Cortex of kidney (tissue), 1 donor: Measurements from ENCODE around the gene CCBE1.

Experiments used
- DNase-seq: peaks from one replicate; lab custom pipeline; 2025; lab: John Stamatoyannopoulos, UW

Gene CCBE1

DNA sequence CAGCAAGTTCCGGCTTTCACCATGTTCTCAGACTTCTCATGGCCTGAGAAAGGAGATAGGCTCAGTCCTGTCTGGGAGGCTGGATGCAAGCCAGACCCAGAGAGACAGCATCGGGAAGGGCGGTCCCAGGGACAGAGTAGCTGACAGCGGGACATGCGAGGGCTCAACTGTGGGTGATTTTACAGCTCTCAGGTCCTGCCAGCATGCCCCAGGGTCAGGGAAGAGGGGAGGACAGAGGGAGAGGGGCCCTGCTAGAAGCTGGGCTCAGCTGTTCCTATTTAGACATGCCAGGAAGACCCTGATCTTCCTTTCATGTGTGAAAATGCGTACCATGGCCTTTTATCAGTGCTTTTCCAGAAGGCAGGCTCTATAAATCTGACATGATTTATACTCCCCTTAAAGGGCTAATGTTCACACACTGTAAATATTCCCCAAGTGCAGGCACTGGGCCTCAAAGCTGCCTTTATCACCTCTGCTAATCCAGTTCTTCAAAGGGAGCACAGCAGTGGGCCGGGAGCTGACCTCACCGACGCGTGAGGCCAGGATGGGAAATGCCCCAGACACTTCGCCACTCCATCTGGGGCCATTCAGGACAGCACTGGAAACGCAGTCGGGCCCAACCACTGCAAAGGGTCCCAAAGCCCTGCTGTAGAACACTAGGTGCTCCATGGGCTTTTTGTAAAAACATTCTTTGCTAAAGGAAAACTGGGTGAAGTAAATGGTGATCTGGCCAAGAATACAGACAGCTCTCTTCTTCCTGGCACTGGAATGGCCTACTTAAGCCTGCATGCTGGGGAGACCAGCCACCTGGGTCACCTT is 242.1 kb downstream of the CCBE1 start:
- DNase-seq = no peak

- no peak for DNase-seq
Observed at GRCh38 chr18:59453468-59453961, 243.7 kb downstream of the CCBE1 start.

GRCh38 chr18:59451963-59452362 is 245.3 kb downstream of the CCBE1 start:
- no peak for DNase-seq

GRCh38 chr18:59451073-59451472 is 246.2 kb downstream of the CCBE1 start:
- DNase-seq = no peak

- DNase-seq = no peak
Observed at GRCh38 chr18:59448546-59448945, 248.7 kb downstream of the CCBE1 start.

- no peak for DNase-seq
Observed at GRCh38 chr18:59446012-59446411, 251.2 kb downstream of the CCBE1 start.

- DNase-seq = no peak
Observed at GRCh38 chr18:59437851-59438569, 259.2 kb downstream of the CCBE1 start.

- DNase-seq = no peak
Observed at GRCh38 chr18:59432803-59433597, 264.2 kb downstream of the CCBE1 start.

GRCh38 chr18:59431131-59431530 is 266.1 kb downstream of the CCBE1 start:
- DNase-seq = no peak

- no peak for DNase-seq
Observed at GRCh38 chr18:59429608-59430007, 267.6 kb downstream of the CCBE1 start.

- DNase-seq = no peak
Observed at GRCh38 chr18:59428018-59428417, 269.2 kb downstream of the CCBE1 start.

DNA sequence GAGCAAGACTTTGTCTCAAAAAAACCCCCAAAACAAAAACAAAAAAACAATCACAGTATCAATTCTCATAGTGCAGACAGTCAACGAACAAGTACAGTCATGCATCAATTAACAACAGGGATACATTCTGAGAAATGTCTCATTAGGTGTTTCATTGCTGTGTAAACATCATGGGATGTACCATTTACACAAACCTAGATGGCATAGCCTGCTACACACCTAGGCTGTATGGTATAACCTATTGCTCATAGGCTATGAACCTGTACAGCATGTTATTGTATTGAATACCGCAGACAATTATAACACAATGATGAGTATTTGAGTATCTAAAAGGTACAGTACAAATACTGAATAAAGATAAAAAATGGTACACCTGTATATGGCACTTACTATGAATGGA is 270.4 kb downstream of the CCBE1 start:
- no peak for DNase-seq

DNA sequence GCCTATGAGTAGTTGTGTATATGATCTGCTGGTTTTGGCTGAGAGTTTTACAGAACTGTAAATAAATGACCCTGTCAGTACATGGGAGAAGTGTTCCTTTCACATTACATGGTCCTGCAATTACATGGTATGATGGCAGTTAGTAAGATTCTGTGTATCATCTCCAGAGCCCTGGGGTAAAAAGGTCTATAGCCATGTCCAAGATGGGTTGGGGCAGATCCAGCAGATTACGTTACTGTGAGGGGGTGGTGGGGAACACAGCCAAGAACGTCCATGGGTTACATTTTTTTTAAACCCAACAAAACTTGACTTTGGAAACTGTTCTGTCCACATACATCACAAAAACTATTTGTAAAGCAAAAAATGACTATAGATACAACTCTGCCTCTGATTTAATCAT is 274.0 kb downstream of the CCBE1 start:
- DNase-seq = no peak

DNA sequence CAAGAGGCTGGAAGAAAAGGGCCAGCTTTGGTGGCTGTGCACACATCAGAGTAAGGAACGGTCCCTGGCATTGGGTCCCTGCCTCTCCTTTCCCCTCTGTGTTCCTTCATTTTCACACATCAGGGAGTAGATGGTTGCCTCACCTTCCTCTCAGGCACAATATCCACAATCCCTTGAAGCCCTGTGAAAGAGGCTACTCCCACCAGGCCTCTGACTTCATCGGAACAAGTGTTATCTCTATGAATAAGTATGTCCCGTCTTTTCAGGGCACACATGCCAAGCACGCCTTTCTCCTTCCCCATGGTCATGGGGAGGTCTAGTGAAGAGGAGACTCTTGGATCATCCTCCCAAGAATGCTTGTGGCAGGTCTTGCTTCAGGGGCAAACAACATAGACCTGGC is 277.0 kb downstream of the CCBE1 start:
- no peak for DNase-seq

- no peak for DNase-seq
Observed at GRCh38 chr18:59419386-59419785, 277.8 kb downstream of the CCBE1 start.

DNA sequence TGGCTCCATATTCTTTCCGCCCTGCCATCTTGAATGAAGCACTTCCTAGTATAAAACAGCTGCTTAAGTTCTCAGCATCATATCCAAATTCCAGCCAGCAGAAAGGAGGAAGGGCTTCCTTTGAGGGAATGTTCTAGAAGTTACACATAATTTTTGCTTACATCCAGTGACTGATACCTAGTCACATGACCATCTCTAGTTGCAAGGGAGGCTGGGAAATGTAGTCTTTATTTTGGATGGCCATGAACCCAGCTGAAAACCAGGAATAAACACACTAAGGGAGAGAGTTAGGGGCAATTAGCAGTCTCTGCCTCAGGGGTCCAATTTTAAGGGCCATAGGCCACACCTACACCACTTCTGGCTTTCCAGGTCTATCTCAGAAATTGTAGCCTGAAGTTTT is 280.4 kb downstream of the CCBE1 start:
- no peak for DNase-seq

DNA sequence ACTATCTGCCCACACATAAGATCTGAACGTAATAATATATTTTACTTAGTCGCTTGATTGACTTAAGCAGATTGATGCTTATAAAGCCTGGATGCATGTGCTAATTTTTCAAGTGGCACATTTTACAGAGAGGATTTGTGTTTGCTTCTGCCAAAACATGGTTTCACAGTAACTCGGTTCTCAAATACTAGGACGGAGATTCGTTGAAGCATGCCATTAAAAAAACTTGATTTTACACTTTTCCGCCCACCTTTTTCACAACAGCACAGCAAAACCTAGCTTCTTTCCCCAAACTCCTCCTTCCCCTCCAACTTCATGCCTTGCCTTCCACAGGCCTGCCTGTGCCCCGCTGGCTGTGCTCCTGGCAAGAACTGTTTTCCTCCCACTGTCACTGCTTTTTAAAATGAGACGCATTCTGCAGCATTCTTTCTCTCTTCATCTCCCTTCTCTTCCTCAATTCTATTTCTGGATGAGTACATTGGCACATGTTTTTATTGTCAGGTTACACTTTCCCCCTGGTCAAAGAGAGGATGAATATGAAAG is 283.0 kb downstream of the CCBE1 start:
- DNase-seq = no peak

DNA sequence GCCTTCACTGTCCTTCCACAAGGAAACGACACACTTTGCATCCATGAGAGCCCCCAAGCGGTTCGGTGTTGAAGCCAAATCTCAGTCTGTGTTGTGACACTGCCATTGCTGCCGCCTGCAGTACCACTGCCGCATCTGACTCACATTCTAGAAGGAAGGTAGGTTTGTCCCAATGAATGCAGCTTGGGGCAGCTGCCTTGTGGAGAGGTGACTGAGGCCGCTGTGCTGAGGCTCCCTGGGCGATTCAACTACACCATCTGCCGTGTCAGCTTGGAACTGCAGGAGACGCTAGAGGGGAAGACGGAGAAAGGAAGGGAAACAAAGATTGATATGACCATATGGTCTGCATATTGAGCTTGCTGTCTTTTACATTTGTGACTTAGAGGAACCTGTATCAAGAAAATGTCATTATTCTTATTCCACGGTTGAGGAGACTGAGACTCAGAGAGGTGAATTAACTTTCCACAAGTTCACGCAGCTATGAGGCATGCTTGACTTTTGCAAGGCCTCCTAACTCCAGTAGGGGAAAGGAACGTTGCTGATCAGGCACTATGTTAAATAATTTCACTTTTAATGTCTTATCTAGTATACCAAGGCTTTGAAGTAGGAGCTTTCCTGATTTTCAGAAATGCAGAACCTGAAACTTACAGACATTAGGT is 294.7 kb downstream of the CCBE1 start:
- DNase-seq = no peak

GRCh38 chr18:59400407-59400806 is 296.8 kb downstream of the CCBE1 start:
- DNase-seq = no peak

GRCh38 chr18:59395226-59396175 is 301.7 kb downstream of the CCBE1 start:
- no peak for DNase-seq
